PFSK-1 (cell line): Measurements from ENCODE around the gene STK24.

Experiments
- FOXP2 ChIP-seq: optimal IDR thresholded peaks from 2 replicates; pipeline ENCODE3; 2011; ENCODE audit warnings: borderline replicate concordance, control low read depth, inconsistent platforms; ENCODE audit not compliant: insufficient read depth; ENCODE audit errors: extremely low read length, extremely low read depth
- POLR2AphosphoS5 ChIP-seq: IDR thresholded peaks from 2 replicates; pipeline ENCODE4 v1.6.1; 2012; ENCODE audit warnings: low read depth, mild to moderate bottlenecking, control low read depth, low read length, moderate library complexity
- REST ChIP-seq, 2 experiments: IDR thresholded peaks; 2 replicates each; pipeline versions ENCODE4 v1.6.1 to v1.8.0; 2011 to 2012; ENCODE audit warnings: low read depth in 2 of 2, low read length in 2 of 2, control low read depth in 1 of 2, inconsistent platforms in 1 of 2, mild to moderate bottlenecking in 1 of 2, moderate library complexity in 1 of 2; ENCODE audit not compliant: insufficient read depth in 1 of 2
- SIN3A ChIP-seq: IDR thresholded peaks from 2 replicates; pipeline ENCODE4 v1.6.1; 2012; ENCODE audit warnings: mild to moderate bottlenecking, low read length, moderate library complexity, borderline replicate concordance; ENCODE audit not compliant: insufficient read depth
- TAF1 ChIP-seq: IDR thresholded peaks from 2 replicates; pipeline ENCODE4 v1.6.1; 2012; ENCODE audit warnings: low read length, control low read depth, borderline replicate concordance; ENCODE audit not compliant: insufficient read depth

The STK24 gene

GRCh38 chr13:98549006-98549727 is 27.7 kb downstream of the STK24 start:
- TF ChIP-seq TAF1 (no peak), FOXP2 (no peak), SIN3A (no peak), POLR2AphosphoS5 (no peak), REST (IDR thresholded peaks at IDR 0.05; ENCODE audit: insufficient read depth in 1 of 2, low read depth in 2 of 2, low read length in 2 of 2) (no peak)

- TF ChIP-seq TAF1 = no peak
- no peak for TF ChIP-seq POLR2AphosphoS5
- TF ChIP-seq SIN3A = no peak
- TF ChIP-seq REST (IDR thresholded peaks at IDR 0.05; ENCODE audit: insufficient read depth in 1 of 2, low read depth in 2 of 2, low read length in 2 of 2) = no peak
- no peak for TF ChIP-seq FOXP2
Measured at GRCh38 chr13:98548230-98548629, 28.7 kb downstream of the STK24 start.

GRCh38 chr13:98547455-98547854 is 29.5 kb downstream of the STK24 start:
- TF ChIP-seq SIN3A = no peak
- TF ChIP-seq FOXP2 = no peak
- no peak for TF ChIP-seq REST (IDR thresholded peaks at IDR 0.05; ENCODE audit: insufficient read depth in 1 of 2, low read depth in 2 of 2, low read length in 2 of 2)
- no peak for TF ChIP-seq POLR2AphosphoS5
- no peak for TF ChIP-seq TAF1

- TF ChIP-seq POLR2AphosphoS5 = no peak
- no peak for TF ChIP-seq REST (IDR thresholded peaks at IDR 0.05; ENCODE audit: insufficient read depth in 1 of 2, low read depth in 2 of 2, low read length in 2 of 2)
- no peak for TF ChIP-seq FOXP2
- no peak for TF ChIP-seq SIN3A
- TF ChIP-seq TAF1 = no peak
Measured at GRCh38 chr13:98546402-98546801, 30.5 kb downstream of the STK24 start.

- no peak for TF ChIP-seq TAF1
- TF ChIP-seq REST (IDR thresholded peaks at IDR 0.05; ENCODE audit: insufficient read depth in 1 of 2, low read depth in 2 of 2, low read length in 2 of 2) = no peak
- no peak for TF ChIP-seq SIN3A
- TF ChIP-seq FOXP2 = no peak
- no peak for TF ChIP-seq POLR2AphosphoS5
Measured at GRCh38 chr13:98544104-98544710, 32.7 kb downstream of the STK24 start.
